Brain pericyte (primary cell): Measurements from ENCODE around the gene CYP4F12.

Experiments
- DNase-seq: peaks from one replicate; pipeline ENCODE4 v3.0.0-alpha.2; 2012; ENCODE audit warnings: low read depth, low spot score

The CYP4F12 gene

DNA sequence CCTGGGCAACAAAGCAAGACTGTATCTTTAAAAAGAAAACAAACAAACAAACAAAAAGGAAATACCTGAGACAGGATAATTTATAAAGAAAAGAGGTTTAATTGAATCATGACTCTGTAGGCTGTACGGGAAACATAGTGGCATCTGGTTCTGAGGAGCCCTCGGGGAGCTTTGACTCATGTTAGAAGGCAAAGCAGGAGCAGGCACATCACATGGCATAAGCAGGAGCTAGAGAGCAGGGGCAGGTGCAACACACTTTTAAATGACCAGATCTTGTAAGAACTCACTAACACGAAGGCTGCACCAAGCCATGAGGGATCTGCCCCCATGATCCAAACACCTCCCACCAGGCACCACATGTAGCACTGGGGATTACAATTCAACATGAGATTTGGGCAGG lies 41.8 kb downstream of the CYP4F12 start:
- DNase-seq = no peak

DNA sequence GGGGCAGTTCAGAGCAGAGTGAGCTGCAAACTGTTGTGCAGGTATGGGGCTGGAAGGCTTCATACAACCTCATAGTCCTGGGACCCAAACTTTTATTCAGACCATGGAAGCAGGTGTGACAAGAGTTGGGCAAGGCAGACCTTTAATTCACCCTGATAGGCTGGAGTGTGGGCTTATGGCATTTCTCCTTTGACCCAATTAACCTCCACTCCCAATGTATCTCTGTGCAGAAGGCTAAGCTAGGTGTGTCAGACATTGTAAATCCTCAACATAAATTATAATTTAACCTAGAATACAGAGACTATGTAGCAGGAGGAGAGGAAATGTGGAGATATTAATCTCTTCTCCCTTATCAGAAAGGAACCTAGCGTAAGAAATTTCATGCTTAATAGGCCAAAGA lies 42.8 kb downstream of the CYP4F12 start:
- no peak for DNase-seq

DNA sequence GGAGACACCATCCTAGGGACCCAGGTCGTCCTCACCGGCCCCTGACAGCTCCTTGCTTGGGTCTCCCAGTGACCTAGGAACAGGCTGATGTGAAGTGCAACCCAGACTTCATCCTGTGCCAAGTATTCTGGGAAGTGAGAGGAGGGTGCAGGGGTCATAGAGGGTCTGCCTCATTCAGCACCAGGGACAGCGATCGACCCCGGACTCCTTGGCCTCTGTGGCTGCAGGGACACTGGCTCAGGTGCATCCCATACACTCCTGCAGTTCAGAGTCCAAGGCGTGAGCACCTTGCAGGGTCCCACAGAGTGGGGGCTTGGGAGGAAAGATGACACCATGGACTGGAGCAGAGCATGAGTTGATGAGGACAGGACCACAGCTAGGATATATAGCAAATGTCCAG lies 44.9 kb downstream of the CYP4F12 start:
- DNase-seq = no peak

DNA sequence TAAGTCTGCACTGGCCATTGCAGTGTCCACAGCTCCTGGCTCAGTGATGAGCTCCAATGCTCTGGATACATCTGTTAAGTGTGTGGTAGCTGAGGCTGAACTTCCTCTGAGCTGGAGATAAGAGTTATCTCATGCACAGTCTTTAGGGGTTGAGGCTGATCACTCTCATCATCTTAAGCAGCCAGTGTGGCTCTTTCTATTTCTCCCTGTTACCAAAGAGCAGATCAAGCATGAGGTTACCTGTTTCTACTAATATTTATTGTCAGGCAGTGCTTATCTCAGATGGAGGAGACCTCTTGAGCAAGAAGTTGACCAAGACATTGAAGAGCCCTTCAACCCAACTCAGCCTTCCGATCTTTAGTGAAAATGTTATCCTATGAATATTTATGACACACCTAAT lies 48.4 kb downstream of the CYP4F12 start:
- DNase-seq = no peak

DNA sequence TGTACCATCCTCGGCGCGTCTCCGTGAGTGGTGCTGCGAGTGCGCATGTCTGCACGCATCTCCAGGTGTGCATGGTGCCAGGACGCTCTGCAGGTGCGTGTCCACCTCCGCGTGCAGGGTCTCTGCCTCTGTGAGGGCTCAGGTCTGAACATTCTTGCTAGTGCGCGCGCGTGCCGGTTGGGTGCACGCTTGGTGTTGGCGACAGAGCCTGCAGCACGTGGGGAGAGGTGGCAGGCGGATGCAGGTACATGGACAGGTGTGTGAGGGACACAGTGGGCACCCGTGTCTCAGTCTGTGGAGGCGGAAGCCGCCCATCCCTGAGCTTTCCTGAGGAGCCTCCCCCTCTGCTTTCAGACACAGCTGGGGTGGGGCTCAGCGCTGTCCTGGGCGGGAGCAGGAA lies 50.1 kb downstream of the CYP4F12 start:
- no peak for DNase-seq

DNA sequence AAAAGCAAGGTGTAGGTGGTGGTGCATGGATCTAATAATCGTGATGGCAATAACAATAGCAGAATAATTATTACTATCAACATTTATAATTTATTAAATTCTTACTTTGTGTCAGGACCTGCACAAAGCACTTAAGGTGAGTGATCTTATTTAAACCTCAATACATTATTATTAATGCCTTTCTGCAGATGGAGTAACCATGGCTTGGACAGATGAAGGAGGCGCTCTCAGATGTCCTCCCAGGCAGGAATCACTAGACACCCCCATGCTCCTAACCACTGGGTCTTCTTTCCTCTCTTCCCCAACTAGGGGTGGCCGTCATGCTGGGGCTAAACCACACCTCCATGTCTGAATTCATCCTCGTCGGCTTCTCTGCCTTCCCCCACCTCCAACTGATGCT lies 54.8 kb downstream of the CYP4F12 start, which contains the start of gene OR10H2:
Gene OR10H2, plus strand, starts transcription at position 301 of the 400 bp plus-strand sequence. Its CDS starts 20 bp downstream, at position 321.
- DNase-seq = no peak

DNA sequence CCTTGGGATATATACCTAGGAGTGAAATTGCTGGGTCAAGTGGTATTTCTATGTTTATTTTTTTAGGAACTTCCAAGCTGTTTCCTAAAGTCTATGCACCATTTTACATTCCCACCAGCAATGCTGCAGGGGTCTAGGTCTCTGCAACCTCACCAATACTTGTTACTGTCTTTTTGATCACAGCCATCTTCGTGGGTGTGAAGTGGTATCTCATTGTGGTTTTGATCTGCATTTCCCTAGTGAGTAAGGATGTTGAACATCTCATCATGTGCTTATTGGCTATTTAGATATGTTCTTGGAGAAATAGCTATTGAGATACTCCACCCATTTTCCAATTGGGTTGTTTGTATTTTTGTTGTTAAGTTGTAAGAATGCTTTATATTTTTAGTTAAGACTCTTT lies 57.7 kb downstream of the CYP4F12 start:
- no peak for DNase-seq

DNA sequence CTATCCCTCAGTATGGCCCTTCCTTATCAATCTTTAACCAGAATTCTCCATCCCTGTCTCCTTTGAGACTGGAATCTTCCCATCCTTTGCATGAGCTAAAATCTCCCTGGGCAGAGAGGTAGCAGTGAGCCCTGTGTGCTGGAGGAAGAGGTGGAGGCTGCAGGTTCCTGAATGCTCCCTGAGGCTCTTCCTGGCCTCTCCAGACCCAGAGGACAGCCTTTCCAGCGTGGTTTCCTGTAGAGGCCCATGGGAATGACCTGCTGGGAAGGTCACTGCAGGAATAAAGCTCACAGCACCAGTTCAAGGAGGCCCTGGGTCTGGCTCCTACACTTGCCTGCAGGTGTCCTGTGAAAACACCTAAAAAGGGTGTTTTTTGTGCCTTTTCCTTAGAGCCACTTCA lies 59.5 kb downstream of the CYP4F12 start:
- DNase-seq = no peak

DNA sequence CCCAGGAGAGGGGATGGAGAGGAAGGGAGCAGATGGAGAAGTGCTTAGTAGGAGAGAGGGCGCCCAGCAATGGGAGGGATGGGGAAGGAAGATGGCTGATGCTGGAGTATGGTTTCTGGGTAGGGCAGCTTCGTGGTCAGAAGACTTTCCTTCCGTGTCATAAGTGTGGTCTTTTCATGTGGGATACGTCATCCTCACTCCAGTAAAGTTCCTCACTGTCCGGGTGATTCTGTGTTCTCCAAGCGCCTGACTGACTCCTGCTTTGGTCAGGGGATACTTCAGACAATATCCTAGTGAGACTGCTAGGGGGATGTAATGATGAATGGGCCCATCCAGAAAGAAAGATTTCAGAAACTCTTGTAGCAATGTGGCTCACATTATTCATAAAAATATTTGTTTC lies 61.0 kb downstream of the CYP4F12 start:
- DNase-seq = no peak

DNA sequence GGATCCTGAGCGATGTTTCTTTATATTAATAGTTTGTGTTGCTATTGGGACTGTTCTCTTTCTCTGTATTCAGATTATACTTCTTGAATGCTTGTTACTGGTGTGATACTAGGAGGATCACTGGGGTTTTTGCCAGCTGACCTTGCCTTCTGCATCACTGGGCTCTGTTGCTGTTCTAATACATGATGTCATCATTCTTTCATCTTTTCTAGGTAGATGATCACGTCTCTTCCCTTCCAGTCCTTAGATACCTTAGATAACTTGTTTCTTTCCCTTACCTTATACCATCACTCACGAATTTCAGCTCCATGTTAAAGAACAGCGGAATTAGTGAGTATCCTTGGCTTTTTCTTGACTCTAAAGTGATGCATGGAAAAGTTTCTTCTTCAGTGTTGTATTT lies 64.8 kb downstream of the CYP4F12 start, which contains the start of gene OR10H3:
Gene OR10H3, plus strand, starts transcription at position 264 of the 400 bp plus-strand sequence. CDS start 3,408 bp downstream, outside the sequence.
- DNase-seq = no peak

DNA sequence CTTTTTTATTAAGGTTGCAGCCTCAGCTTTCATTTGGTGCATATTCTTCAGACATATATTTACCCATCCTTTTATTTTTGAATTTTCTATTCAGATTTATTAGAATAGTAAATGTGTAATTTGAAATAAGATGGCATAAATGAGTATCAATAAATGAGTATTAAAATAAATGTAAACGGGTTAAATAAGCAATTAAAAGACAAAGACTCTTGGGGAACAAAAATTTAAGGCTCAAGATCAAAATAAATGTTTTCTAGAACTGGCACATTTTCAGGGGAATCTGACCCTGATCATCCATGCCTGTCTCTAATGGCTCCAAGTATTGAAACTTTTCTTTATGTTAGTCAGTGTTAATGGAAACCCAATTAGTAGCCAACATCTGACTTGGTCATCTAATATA lies 67.9 kb downstream of the CYP4F12 start:
- no peak for DNase-seq
